GM04504 (cell line): ENCODE measurements around the gene GLMP.
"Not testable (repeated sequence)": the region's sequence is repeated elsewhere in the genome, so short reads cannot be mapped to it uniquely, and the experiment has no call there.

Experiments used
- DNase-seq: peaks from one replicate; pipeline ENCODE4 v3.0.0-alpha.2; 2012; ENCODE audit warnings: low read depth

The GLMP gene

GRCh38 chr1:156295391-156295947 lies at the start of gene GLMP:
Gene GLMP, minus strand, starts transcription at chr1:156295679. Its CDS starts 34 bp downstream, at chr1:156295645.
- DNase-seq: no peak

GRCh38 chr1:156344409-156344808 lies 48.9 kb upstream of the GLMP start:
- no peak for DNase-seq

- no peak for DNase-seq
Observed at GRCh38 chr1:156342166-156342955, 46.9 kb upstream of the GLMP start.

GRCh38 chr1:156338180-156338976 lies 42.9 kb upstream of the GLMP start, which contains the start of the genes CCT3 and TSACC:
Gene CCT3, minus strand, starts transcription at chr1:156338292. Its CDS starts 108 bp downstream, at chr1:156338184.
Gene TSACC, plus strand, starts transcription at chr1:156338526. Its CDS starts 1,232 bp downstream, at chr1:156339758.
- DNase-seq: peak; percentile 100

- DNase-seq: no peak
Observed at GRCh38 chr1:156337888-156338179, 42.4 kb upstream of the GLMP start.

GRCh38 chr1:156337052-156337887 lies 41.8 kb upstream of the GLMP start:
- no peak for DNase-seq

GRCh38 chr1:156336242-156336641 lies 40.8 kb upstream of the GLMP start:
- no peak for DNase-seq

GRCh38 chr1:156323179-156323578 lies 27.7 kb upstream of the GLMP start:
- DNase-seq: not testable (repeated sequence)

GRCh38 chr1:156320560-156320959 lies 25.1 kb upstream of the GLMP start:
- DNase-seq: no peak

GRCh38 chr1:156319664-156320063 lies 24.2 kb upstream of the GLMP start:
- no peak for DNase-seq

GRCh38 chr1:156316909-156317308 lies 21.4 kb upstream of the GLMP start:
- no peak for DNase-seq

GRCh38 chr1:156310962-156311361 lies 15.5 kb upstream of the GLMP start:
- no peak for DNase-seq

GRCh38 chr1:156308078-156308477 lies 12.6 kb upstream of the GLMP start:
- DNase-seq: no peak

GRCh38 chr1:156305215-156305614 lies 9.7 kb upstream of the GLMP start:
- no peak for DNase-seq

GRCh38 chr1:156303241-156303640 lies 7.8 kb upstream of the GLMP start:
- no peak for DNase-seq

- DNase-seq: no peak
Observed at GRCh38 chr1:156298852-156299357, 3.4 kb upstream of the GLMP start, which contains the start of gene VHLL. Gene VHLL, minus strand, starts transcription at chr1:156299307. Its CDS starts 118 bp downstream, at chr1:156299189.

GRCh38 chr1:156293895-156294294 lies 1.6 kb downstream of the GLMP start:
- DNase-seq: no peak

GRCh38 chr1:156293098-156293434 lies 2.4 kb downstream of the GLMP start:
- DNase-seq: no peak

GRCh38 chr1:156291226-156292061 lies 4.0 kb downstream of the GLMP start:
- DNase-seq: peak; percentile 64

- DNase-seq: no peak
Observed at GRCh38 chr1:156289857-156290256, 5.6 kb downstream of the GLMP start.

GRCh38 chr1:156286061-156286460 lies 9.4 kb downstream of the GLMP start:
- DNase-seq: no peak
